Stimulated activated CD4-positive, alpha-beta T cell treated with anti-CD3 and anti-CD28 coated beads, Interleukin-2, amount 100 ng/mL, for 48 hours (primary cell): ENCODE data around the gene CMTM5.
"Not testable (repeated sequence)": the region's sequence is repeated elsewhere in the genome, so short reads cannot be mapped to it uniquely, and the experiment has no call there.

ENCODE experiments used
- DNase-seq, 2 donors: peaks; one replicate each; pipeline ENCODE4 v3.0.0-alpha.2; 2020

The CMTM5 gene

DNA sequence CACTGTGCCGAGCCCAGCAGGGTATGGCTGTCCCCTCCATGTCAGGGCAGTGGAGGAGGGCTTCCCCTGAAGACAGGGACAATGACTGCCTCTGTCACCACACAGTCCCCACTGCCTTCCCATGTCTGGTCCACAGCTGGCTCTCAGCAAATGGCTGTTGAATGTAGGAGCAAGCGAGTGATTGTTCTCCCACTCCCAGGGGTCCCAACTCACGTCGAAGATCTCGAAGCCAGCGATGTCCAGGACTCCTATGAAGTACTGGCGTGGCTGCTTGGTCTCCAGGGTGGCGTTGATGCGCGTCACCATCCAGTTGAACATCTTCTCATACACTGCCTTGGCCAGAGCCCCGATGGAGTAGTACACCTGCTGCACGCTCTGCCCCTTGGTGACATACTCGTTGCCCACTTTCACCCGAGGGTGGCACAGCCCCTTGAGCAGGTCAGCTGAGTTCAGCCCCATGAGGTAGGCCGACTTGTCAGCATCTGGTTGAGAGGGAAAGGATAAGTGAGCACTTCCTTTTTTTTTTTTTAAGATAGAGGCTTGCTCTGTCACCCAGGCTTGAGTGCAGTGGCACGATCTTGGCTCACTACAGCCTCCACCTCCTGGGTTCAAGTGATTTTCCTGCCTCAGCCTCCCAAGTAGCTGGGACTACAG lies 23.8 kb downstream of the CMTM5 start:
- DNase-seq = not testable (repeated sequence)

DNA sequence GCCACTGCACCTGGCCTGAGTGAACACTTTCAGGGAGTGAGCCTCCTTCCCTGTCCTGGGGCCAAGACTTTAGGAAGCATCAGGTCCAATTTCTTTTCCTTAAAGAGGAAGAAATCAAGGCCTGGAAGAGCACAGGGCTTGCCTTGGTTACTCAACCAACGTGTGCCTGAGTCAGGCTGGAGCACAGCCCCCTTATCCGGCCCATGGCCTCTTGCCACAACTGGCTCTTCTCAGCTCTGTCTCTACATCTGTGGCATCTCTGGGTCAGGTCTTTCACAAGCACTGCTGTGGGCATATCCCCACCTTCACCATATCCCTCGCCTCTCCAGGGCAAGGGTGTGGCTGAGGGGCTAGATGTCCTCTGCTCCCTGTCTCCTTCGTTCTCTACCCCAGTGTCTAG lies 24.4 kb downstream of the CMTM5 start:
- DNase-seq = no peak

DNA sequence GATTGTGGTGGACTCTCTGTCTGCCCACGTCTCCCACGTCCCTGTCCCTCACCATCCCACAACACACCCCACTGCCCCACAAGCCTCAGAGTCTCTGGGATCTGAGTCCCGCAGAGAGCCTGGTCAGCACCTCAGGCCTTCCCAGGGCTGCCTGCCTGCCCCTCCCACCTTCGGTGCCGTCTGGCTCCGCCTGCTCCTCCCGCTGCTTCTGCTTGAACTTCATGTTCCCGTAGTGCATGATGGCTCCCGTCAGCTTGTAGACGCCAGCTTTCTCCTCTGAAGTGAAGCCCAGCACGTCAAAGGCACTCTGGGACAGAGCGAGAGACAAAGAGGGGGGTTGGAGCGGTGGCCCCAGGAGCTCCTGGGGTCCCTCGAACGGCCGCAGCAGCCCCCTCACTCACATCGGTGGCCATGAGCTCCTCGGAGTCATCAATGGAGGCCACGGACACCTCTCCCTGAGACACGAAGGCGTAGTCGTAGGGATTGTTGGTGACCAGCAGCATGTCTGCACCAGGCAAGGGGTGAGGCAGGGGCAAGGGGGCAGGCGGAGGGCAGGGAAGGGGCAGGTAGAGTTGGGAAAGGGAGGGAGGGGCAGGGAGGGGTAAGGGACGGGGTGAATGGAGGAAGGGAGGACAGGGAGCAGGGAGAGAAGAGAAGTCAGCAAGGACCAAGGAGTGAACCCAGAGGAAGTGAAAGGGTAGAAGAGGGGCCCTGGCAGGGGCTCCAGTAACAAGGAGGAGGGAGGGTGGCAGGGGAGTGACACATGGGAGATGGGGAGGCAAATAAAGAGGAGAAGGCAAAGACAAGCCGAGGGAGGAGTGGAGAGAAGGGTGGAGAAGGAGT lies 25.7 kb downstream of the CMTM5 start:
- DNase-seq = no peak

DNA sequence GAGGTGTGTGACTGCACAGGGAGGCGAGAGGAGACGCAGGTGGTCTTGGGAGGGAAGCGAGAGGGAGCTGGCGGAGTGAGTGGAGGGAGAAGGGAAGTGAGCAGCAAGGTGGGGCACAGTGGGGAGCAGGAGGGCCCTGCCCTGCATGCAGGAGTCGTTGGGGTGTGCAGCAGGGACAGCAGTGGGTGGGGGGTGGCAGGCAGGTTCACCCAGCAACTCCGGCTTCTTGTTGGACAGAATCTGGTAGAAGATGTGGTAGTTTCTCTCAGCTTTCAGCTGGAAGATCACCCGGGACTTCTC lies 26.2 kb downstream of the CMTM5 start:
- no peak for DNase-seq

DNA sequence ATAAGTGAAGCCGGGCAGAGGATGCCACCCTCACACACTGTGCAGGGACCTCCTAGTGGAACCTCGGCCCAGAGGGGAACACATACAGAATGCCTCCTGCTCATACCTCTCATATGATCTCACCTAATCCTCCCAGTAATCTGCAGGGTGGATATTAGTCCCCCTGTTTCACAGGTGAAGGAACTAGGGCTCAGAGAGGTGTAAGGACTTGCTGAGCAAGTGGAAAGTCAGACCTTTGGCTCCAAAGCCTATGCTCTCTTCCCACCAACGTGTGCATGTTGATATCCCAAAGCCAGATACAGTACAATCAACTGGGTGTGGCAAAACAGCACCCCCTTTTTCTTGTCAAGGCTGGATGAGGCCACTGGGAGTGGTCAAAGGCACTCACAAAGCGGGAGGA lies 27.1 kb downstream of the CMTM5 start:
- no peak for DNase-seq

DNA sequence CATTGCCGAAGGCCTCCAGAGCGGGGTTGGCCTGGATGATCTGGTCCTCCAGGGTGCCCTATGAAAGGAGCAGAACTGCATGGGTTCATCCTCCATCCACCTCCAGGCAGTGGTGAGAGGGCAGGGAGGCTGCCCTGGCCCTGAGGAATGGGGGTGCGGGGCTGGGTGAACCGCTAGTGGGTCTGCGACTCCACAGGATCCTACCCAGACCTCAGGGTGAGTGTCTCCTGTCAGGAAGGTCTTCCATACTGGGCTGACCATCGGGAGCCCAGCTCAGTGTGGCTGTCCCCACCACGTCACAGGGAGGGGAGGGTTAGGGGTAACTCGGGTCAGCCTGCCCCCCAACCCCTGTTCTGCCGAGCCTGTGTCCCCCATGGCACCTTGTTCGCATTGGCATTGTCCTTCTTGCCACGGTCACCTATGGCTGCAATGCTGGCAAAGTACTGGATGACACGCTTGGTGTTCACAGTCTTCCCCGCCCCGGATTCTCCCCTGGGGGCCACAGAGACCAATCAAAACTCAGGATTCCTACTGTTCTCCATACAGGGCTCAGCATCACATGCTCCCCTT lies 27.6 kb downstream of the CMTM5 start:
- DNase-seq = no peak

DNA sequence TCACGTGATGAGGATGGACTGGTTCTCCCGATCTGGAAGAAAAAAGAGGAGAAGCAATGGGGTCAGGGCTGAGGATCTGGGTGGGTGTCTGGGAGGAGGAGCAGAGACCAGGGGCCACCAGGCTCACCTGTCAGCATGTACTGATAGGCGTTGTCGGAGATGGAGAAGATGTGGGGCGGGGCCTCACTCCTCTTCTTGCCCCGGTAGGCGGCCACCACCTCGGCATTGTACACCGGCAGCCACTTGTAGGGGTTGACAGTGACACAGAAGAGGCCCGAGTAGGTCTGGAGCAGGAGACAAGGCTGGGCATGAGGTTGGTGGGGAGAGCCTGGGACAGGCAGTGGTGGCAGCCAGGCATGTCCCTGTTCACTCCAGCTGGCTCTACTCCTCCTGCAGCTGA lies 28.2 kb downstream of the CMTM5 start:
- no peak for DNase-seq

DNA sequence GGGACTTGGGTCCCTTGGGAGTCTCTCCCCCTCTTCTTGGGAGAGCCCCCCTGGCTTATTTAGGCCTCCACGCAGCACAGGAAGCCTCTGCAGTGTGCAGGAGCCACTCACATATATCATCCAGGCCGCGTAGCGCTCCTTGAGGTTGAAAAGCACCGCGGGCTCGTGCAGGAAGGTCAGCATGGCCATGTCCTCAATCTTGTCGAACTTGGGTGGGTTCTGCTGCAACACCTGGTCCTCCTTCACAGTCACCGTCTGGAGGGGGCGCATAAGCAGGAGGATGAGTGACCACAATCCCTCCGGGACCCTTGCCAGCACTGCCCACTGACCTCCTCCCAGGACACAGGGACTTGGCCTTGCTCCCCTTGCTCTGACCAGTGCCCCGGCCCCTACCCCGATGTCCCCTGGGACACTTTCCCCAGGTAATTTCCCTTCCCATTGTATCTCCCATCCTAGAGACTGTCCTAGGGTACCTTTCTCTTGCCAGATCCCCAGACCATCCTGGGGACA lies 28.7 kb downstream of the CMTM5 start:
- no peak for DNase-seq

DNA sequence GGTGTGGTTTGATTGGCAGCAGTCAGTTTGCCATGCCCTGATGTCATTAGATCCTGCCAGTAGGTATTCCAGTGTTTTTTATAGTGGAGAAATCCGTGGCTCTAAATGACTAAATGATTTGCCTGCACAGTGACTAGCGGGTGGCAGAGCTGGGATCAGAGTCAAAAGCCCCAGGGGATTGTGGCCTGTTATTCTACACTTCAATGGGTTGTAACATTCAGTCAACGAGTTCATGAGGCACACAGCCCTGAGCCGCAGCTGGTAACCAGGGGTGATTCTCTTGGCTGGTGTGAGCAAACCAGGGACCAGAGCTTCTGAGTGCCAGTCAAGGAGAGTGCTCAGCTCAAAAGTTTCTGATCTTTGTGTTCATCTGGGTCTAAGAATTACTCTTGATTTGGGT lies 29.4 kb downstream of the CMTM5 start:
- no peak for DNase-seq

DNA sequence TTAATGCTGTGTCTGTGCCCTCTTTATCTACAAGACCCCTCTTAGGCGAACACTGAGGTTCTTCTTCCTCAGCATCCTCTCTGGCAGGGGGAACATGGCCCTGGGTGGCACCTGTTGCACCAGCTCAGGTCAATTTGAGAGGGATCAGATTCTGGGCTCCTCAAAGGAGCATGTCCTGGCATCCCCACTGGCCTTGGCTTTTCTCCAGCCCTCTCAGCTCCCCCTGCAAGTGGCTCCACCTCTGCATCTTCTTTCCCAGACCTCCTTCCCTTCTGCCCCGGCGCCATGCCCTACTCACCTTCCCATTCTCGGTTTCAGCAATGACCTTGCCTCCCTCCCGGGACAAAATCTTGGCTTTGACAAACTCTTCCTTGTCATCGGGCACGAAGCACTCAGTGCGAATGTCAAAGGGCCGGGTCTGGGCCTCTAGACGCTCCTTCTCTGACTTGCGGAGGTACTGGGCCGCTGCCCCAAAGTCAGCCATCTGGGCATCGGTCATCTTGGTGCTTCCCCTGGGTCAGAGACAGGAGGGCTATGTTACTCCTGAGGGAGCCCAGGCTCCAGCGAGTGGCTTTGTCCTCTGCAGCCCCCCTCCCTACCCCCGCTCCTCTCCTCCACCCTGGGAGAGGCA lies 30.0 kb downstream of the CMTM5 start:
- DNase-seq = no peak

DNA sequence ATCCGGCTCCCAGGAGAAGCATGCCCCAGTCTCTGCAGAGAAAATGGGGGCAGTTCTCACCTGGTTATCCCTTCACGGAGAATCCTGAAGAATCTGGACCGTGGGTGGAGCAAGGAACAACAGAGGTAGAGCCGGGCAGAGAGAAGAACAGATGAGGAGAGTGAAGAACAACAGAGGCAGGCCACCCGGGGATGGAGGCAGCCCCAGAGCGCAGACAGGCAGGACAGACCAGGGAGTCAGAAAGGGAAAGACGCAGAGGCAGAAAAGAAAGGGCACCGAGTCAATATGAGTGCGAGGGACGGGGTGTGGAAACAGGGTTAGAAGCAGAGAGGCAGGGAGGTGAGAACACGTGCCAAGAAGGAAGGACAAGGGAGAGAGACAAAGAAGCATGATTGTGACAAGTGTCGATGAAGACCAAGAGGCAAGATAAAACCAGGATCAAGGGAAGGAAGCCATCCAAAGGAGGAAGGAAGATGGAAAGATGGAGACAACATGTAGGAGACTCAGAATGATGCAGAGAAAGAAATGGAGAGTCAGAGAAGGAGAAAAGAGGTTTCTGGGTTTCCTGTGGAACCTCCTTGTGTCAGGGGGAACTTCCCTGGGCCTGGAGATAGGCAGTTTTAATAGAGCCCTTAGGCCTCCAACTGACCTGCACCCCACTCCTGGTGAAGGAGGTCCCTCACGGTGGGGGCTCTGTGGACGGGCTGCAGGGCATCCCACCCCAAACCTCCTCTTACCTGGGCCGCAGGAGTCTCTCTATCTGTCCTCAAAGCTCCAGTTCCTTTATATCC lies 30.9 kb downstream of the CMTM5 start, which contains the start of gene MYH6:
Gene MYH6 (minus strand): TSS at position 758 of the 791 bp plus-strand sequence. CDS start 1,050 bp downstream, outside the sequence.
- no peak for DNase-seq

DNA sequence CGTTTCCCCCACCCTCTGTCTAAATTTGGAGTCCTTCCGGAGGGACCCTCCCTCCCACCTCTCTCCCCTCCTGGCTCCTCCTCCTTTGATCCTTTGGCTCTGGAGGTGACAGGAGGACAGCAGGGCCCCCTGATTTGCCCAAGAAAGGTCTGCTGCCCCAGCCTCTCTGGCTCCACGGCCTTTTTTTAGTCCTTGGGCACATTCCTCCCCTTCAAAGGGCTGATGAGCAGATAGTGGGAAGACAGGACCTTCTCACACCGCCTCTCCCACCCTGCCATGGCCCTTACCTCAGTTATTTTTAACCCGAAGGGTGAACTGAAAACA lies 31.4 kb downstream of the CMTM5 start:
- no peak for DNase-seq

DNA sequence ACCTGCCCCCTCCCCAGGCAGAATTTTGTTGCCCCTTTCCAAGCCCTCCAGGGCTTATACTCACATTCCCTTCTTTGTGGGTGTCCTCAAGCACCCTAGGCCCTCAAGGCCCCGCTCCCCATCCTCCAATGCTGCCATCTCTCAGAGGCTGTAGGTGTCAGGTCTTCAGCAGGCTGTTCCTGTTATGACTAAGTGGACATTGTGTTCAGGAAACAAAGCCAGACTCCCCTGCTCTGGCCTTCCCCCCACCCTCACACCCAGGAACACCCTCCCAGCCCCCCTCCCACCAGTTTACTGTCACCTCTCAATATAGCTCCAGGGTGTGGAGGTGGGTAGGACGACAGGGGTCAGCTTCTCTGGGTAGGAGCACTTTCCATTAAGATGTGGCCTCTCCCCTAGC lies 32.6 kb downstream of the CMTM5 start:
- DNase-seq = no peak

DNA sequence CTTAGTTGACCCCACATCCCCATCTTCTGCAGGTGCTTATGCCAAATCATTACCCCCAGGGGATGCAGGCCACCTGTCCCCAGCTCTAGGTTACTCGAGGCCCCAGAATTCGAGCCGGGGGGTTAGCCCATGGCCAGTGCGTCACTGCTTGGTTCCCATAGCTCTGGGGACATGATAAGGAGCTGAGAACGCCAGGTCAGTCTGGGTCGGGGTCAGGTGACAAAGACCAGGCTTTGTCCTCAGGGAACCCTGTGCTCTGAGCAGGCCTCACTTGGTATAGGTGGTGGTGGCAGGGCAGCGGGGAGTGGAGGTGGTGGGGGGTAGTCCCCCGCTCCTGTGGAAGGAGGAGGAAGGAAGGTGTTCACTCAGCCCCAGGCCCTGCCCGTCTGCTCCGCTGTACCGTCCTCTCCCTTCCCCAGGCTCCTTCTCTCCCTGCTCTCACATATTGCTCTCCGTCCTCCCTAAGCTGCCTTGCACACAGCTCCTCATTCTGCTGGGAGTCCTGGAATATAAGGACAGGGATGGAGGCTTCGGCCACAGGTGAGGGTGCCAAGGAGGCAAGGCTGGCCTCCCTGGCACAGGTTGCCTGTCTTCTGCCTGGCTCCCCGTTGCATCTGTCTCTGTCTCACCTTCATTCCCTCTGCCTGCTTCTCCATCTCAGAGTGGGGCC lies 33.3 kb downstream of the CMTM5 start:
- DNase-seq = no peak

DNA sequence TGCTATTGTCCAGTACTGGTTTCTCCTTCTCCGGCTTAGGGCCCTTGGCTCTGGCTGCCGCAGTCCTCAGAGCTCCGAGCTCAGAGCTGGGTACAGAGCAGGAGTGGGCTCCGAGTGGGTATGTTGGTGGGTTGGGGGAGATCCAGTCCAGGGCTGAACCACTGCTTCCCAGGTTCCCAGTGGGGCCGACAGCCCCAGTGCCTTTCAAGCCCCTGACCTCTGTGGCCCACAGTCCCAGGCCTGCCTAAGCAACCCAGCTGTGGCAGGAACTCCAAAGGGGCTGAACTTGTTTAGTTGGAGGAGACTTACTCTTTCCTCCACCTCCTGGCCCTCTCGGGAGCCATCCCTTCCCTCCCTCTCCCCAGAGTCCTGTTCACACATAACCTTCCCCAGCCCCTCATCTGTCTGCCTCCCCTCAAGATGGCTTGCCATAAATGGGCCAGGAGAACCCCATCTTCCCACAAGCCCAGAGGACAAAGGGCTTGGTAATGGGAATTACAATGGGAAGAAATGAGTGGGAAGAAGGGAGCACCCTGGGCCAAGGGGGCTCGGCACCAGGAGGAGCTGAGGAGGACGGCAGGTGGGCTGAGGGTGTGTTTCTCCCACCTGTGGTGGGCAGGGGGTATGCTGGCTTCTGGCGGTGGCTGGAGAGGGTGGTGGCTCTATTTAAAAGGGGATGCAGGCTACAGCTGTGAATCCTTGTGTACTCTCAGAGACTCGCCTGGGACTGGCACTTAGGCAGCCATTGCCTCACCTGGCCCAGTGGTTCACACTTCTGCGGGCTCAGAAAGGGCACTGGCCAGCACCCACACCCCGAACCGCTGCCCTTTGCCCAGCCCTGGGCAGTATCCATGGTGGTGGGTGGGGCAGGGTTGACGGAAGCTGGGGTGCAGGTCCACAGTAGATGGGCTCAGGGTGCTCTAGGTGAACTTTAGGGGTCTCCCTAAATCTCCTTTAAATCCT lies 35.0 kb downstream of the CMTM5 start:
- no peak for DNase-seq

DNA sequence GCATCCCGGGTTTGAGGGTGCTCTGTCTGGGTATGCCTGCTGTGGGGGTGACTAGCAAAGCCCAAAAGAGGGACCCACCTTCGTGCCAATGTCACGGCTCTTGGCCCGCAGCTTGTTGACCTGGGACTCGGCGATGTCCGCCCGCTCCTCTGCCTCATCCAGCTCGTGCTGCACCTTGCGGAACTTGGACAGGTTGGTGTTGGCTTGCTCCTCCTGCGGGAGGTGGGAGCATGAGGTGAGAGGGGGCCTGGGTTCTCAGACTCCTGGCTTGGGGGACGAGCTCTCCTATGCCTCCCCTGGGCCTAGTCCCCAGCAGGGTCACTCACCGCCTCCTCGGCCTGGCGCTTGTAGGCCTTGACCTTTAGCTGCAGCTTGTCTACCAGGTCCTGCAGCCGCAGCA lies 36.8 kb downstream of the CMTM5 start:
- no peak for DNase-seq

DNA sequence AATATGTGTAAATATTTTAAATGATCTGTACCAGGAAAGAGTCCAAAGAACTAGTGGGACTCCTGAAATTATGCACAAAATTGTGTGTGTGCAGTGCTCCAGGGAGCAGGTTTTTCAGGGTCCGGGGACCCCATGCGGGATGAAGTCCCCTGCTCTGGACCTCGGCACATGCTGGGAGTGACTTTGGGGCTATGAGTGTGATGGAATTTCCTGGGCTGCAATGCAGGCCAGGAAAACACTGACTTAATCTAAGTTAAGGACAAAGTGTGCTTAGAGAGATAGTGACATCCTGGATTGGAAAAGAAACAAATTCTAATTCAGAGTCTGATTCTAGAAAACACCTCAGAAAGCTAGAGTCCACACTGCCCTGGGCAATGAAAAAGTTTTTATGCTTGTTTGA lies 37.4 kb downstream of the CMTM5 start:
- no peak for DNase-seq

DNA sequence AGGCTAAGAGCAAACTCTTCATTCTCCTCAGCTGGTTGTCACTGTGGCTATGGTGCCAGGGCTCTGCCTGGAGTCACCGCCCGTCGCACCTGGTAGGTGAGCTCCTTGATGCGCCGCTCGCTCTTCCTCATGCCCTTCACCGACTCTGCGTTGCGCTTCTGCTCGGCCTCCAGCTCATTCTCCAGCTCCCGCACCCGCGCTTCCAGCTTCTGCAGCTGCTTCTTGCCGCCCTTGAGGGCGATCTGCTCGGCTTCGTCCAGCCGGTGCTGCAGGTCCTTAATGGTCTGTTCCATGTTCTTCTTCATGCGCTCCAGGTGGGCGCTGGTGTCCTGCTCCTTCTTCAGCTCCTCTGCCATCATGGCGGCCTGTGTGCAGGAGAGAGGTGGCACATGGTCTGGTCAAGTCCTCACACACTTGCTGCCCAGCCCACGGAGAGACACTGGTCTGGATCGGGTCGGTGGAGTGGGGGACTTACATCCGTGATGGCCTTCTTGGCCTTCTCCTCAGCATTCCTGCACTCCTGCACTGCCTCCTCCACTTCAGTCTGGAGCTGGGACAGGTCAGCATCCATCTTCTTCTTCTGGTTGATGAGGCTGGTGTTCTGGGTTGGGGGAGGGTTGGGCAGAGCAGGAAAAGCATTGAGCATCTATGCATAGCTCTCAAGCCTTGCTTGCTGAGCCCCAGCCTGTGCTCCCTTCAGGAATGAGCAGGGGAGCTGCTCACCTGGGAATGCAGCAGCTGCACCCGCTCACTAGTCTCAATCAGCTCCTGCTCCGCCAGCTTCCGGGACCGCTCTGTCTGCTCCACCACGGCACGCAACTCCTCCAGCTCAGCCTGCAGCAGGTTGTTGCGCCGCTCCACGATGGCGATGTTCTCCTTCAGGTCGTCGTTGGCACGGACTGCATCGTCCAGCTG lies 38.3 kb downstream of the CMTM5 start:
- DNase-seq = no peak

DNA sequence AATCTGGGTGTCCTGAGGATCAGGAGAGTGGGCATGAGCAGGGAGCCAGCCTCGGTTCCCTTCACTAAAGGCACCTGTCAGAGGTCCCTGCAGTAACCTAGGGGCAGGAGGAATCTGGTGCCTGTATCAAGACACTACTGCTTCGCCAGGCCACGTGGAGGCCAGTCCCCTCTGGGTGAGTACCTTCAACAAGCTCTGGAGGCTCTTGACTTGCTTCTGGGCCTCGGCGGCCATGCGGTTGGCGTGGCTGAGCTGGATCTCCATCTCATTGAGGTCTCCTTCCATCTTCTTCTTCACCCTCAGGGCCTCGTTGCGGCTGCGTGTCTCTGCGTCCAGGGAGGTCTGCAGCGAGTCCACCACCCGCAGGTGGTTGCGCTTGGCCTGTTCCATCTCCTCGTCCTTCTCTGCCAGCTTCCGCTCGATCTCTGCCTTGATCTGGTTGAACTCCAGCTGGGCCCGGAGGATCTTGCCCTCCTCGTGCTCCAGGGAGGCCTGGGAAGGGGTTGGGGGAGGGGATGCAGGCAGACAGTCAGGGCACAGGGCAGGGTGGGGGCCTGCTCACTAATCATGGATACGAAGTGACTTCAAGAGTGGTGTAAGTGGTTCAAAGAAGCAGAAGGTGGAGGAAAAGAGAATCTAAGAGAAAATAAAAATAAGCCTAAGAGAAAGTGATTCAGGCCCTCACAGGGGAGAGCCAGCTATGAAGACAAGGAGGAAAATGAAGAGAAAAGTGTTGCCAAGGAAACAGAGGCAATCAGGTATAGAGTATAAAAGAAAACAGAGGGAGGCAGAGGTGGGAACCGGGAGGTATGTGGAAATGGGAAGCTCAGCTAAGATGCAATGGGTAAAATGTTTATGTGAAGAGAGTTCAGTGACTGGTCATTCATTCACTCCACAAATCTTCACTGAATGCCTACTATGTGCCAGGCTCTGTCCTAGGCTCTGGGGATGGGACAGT lies 39.3 kb downstream of the CMTM5 start:
- no peak for DNase-seq
